ENCODE data around the gene CYP3A4.

GRCh38 chr7:99805641-99806040 is 21.7 kb upstream of the CYP3A4 start:
- TF ChIP-seq ZNF274 (IDR thresholded peaks at IDR 0.05; ENCODE audit: low read depth, low read length): no peak
- TF ChIP-seq YY1 (IDR thresholded peaks at IDR 0.05; ENCODE audit: insufficient read depth, insufficient read length): no peak

All from NT2/D1 (cell line).